Ishikawa (cell line): Measurements from ENCODE around the gene ORM1.

Source experiments
- CEBPB ChIP-seq: IDR thresholded peaks from 2 replicates; pipeline ENCODE4 v1.6.1; 2012
- CREB1 ChIP-seq: IDR thresholded peaks from 2 replicates; pipeline ENCODE4 v1.6.1; 2012; ENCODE audit warnings: low read depth
- EGR1 ChIP-seq: IDR thresholded peaks from 2 replicates; pipeline ENCODE4 v1.6.1; 2012
- EP300 ChIP-seq: IDR thresholded peaks from 2 replicates; pipeline ENCODE4 v1.6.1; 2012; ENCODE audit warnings: borderline replicate concordance
- FOXM1 ChIP-seq: IDR thresholded peaks from 2 replicates; pipeline ENCODE4 v1.6.1; 2012; ENCODE audit warnings: low read depth, borderline replicate concordance
- MAX ChIP-seq: IDR thresholded peaks from 2 replicates; pipeline ENCODE4 v1.6.1; 2012
- NFIC ChIP-seq: IDR thresholded peaks from 2 replicates; pipeline ENCODE4 v1.6.1; 2012
- RAD21 ChIP-seq: IDR thresholded peaks from 2 replicates; pipeline ENCODE4 v1.6.1; 2012; ENCODE audit warnings: low read depth
- TAF1 ChIP-seq: IDR thresholded peaks from 2 replicates; pipeline ENCODE4 v1.6.1; 2012; ENCODE audit warnings: low read depth, mild to moderate bottlenecking
- TCF12 ChIP-seq: IDR thresholded peaks from 2 replicates; pipeline ENCODE4 v1.6.1; 2012; ENCODE audit warnings: low read depth
- TEAD4 ChIP-seq: IDR thresholded peaks from 2 replicates; pipeline ENCODE4 v1.6.1; 2012
- YY1 ChIP-seq: IDR thresholded peaks from 2 replicates; pipeline ENCODE4 v1.6.1; 2012; ENCODE audit warnings: low read depth
- ZBTB7A ChIP-seq: IDR thresholded peaks from 2 replicates; pipeline ENCODE4 v1.6.1; 2012; ENCODE audit warnings: low read depth
- TF ChIP-seq, protein P1 (sequence below): IDR thresholded peaks from 2 replicates; pipeline ENCODE4 v1.6.1; 2012
- TF ChIP-seq, protein P2 (sequence below): IDR thresholded peaks from 2 replicates; pipeline ENCODE4 v1.6.1; 2012; ENCODE audit warnings: low read depth, mild to moderate bottlenecking

ORM1 gene

GRCh38 chr9:114356792-114357191 lies 33.9 kb downstream of the ORM1 start:
- TF ChIP-seq TCF12 = peak; percentile 62
- TF ChIP-seq EP300 = peak; percentile 57; the same call in 1 of the 2 replicates
- TF ChIP-seq CREB1 = no peak
- TF ChIP-seq ZBTB7A = no peak
- no peak for TF ChIP-seq MAX
- peak; percentile 59 for TF ChIP-seq TEAD4
- TF ChIP-seq NFIC = peak; percentile 89
- 0 out of 2 replicates have a peak, but pooled peaks have one; percentile 10 for TF ChIP-seq YY1

DNA sequence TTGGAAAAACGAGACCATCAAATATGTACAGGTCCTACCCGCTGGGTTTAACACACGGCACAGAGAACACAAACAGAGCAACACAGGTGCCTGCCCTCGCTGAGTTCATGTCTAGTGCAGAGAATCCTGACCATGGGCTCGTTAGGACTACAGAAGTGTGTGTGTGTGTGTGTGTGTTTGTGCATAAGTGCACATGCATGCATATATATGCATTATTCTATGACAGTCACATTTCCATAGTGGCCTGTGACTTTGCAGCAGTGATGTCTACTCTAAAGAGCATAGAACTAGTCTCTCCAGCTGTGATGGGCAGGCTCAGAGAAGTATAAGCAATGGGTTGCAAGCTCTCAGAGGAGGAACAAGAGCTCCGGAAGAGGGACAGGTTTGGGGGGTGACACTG lies 34.5 kb downstream of the ORM1 start:
- TF ChIP-seq MAX (no peak), CREB1 (no peak), TCF12 (no peak)

GRCh38 chr9:114357911-114358328 lies 35.0 kb downstream of the ORM1 start:
- no peak for TF ChIP-seq MAX
- no peak for TF ChIP-seq EGR1
- no peak for TF ChIP-seq RAD21
- no peak for TF ChIP-seq YY1
- no peak for TF ChIP-seq TAF1
- no peak for TF ChIP-seq FOXM1
- no peak for TF ChIP-seq NFIC

DNA sequence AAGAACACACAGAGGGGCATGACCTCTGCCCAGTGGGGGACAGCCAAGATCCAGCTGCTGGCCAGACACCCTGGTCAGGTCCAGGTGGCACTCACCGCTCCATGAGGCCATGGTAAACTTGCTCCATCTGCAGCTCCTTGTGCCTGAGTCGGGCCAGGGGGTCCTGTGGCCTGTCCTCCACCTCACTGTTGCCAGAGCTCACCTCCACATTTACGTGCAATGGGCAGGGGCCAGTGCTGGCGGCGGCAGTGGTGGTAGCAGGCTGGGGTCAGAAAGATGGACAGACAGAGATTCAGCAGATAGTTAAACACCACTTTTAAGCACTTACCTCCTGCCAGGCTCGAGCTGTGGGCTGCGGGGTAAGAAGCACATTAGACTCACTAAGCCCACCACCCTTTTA lies 36.9 kb downstream of the ORM1 start:
- TF ChIP-seq EP300 = no peak

DNA sequence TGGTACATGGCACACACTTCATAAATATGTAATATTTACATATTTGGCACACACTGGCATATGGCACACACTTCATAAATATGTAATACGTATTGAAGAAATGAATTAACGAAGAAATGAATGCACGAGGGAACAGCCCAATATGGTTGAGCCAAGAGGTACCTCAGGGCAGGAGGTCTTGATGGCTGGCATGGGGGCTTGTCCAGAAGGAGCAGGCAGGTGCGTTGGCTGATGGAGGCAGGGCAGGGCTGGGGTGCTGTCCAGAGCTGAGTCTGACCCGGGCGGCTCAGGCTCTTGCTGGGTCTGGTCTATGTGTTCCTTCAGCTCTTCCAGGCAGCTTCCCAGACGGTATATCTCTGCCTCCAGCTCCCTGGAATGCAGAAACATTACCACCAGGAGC lies 38.6 kb downstream of the ORM1 start:
- no peak for TF ChIP-seq NFIC

DNA sequence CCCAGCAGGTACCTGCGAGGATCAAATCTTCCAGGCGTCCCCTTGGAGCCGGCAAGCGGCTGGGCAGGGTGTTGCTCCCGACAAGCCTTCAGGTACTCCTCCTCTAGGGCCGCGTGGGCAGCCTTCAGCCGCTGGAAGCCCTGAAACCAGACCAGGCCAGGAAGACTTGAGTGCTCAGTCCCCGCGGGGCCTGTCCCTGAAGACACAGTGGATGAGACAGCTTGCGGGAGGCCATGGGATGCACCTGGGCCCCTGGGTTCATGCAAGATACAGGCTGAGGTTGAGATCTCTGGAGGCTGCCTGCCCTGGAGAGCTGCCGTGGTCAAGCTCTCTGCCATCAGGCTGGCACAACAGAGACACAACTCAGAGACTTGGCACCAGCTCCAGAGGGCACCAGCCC lies 39.5 kb downstream of the ORM1 start:
- TF ChIP-seq TEAD4 = no peak
- no peak for TF ChIP-seq RAD21
- TF ChIP-seq EGR1 = no peak
- TF ChIP-seq NFIC = no peak
- no peak for TF ChIP-seq YY1
- TF ChIP-seq ZBTB7A = no peak
- no peak for TF ChIP-seq FOXM1

DNA sequence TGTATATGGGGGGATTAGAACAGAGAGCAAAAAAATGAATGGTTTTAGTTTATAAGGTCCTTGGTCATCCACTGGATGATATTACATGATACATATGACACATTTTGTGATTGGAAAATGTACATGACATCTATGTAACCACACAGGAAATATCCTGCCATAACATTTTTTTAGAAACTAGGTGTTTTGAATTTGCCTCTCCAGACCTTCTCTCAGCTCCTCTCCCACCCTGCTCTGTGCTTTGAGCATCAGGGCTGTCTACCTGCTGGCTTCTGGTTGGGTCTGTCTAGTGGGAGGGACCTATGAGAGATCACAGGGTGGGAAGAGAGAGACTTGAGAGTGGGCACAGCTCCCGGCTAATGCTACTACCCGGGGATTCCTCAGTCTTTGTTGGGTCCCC lies 40.5 kb downstream of the ORM1 start:
- TF ChIP-seq FOXM1 = no peak
- TF ChIP-seq EP300 = no peak
- no peak for TF ChIP-seq TCF12
- no peak for TF ChIP-seq RAD21
- TF ChIP-seq TEAD4 = no peak
- TF ChIP-seq, protein P1, sequence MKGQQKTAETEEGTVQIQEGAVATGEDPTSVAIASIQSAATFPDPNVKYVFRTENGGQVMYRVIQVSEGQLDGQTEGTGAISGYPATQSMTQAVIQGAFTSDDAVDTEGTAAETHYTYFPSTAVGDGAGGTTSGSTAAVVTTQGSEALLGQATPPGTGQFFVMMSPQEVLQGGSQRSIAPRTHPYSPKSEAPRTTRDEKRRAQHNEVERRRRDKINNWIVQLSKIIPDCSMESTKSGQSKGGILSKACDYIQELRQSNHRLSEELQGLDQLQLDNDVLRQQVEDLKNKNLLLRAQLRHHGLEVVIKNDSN = no peak
- TF ChIP-seq TAF1 = no peak
- TF ChIP-seq ZBTB7A = no peak
- no peak for TF ChIP-seq NFIC
- TF ChIP-seq, protein P2, sequence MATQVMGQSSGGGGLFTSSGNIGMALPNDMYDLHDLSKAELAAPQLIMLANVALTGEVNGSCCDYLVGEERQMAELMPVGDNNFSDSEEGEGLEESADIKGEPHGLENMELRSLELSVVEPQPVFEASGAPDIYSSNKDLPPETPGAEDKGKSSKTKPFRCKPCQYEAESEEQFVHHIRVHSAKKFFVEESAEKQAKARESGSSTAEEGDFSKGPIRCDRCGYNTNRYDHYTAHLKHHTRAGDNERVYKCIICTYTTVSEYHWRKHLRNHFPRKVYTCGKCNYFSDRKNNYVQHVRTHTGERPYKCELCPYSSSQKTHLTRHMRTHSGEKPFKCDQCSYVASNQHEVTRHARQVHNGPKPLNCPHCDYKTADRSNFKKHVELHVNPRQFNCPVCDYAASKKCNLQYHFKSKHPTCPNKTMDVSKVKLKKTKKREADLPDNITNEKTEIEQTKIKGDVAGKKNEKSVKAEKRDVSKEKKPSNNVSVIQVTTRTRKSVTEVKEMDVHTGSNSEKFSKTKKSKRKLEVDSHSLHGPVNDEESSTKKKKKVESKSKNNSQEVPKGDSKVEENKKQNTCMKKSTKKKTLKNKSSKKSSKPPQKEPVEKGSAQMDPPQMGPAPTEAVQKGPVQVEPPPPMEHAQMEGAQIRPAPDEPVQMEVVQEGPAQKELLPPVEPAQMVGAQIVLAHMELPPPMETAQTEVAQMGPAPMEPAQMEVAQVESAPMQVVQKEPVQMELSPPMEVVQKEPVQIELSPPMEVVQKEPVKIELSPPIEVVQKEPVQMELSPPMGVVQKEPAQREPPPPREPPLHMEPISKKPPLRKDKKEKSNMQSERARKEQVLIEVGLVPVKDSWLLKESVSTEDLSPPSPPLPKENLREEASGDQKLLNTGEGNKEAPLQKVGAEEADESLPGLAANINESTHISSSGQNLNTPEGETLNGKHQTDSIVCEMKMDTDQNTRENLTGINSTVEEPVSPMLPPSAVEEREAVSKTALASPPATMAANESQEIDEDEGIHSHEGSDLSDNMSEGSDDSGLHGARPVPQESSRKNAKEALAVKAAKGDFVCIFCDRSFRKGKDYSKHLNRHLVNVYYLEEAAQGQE = no peak
- TF ChIP-seq CREB1 = no peak
- no peak for TF ChIP-seq EGR1
- no peak for TF ChIP-seq CEBPB
- TF ChIP-seq YY1 = no peak
- no peak for TF ChIP-seq MAX

DNA sequence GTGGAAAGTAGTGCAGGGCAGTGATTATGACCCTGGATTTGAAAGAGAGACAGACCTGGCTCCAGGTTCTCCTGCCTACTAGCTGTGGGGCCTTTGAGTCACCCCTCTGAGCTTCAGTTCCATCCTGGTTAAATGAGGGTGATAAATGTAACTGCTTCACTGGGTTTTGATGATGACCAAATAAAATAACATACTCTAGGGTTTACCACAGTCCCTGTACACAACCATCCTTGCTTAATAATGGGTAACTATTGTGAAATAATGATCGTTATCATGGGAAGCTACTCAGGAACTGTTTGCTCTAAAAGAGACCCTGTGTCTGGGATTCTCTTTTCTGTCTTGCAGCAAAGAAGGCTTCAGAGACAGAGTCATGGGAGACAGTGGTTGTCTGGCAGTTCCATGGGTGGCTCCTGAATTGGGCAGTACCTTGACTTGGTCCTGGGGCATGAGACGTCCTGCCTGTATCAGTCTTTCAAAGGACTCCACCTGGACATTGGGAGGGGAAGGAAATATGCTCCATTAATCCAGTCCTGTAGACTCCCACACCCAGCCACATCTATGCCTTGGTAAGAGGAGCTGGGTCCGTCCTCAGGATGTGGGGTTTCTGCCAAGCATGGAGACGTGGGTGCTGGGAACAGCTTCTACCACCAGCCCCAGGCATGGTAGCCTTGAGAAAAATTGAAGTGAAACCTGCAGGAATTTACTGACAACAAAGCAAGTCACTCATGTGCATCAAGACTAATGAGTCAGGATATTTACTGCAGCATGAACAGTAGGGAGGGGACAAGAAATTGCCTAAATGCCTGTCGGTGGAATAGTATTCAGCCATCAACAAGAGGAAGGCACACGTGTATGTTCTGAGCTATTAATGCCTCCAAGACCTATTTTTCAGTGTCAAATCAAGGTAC lies 41.5 kb downstream of the ORM1 start:
- TF ChIP-seq EP300 = peak; percentile 96
- peak; percentile 88 for TF ChIP-seq NFIC
- TF ChIP-seq EGR1 = peak; percentile 40; the same call in 1 of the 2 replicates
- TF ChIP-seq, protein P2 = no peak
- TF ChIP-seq TAF1 = no peak
- TF ChIP-seq CEBPB = peak; percentile 97
- TF ChIP-seq YY1 = no peak
- TF ChIP-seq CREB1 = no peak
- peak; percentile 92 for TF ChIP-seq FOXM1
- peak; percentile 95 for TF ChIP-seq TEAD4
- TF ChIP-seq ZBTB7A = no peak
- TF ChIP-seq MAX = peak; percentile 83
- TF ChIP-seq, protein P1 = no peak
- peak; percentile 39 for TF ChIP-seq RAD21
- TF ChIP-seq TCF12 = peak; percentile 96
